Loucy (cell line): Measurements from ENCODE around the gene HOXC4.

ENCODE experiments used
- H2AFZ ChIP-seq: fragments of 200-600 bp; sonication (generic); 2 replicates; pipeline ENCODE4 v1.6.0; 2016; ENCODE audit warnings: antibody characterized with exemption, mild to moderate bottlenecking, low read length, moderate library complexity
- H3F3A ChIP-seq: fragments of 200-600 bp; 2 replicates; pipeline ENCODE4 v1.6.0; 2016; ENCODE audit warnings: antibody characterized with exemption, low read depth, mild to moderate bottlenecking
- H3K27me3 ChIP-seq: fragments of 200-600 bp; sonication (generic); 2 replicates; pipeline ENCODE4 v1.6.1; 2014; ENCODE audit warnings: low read length, mild to moderate bottlenecking; ENCODE audit not compliant: insufficient read depth, poor library complexity, severe bottlenecking
- H3K36me3 ChIP-seq: fragments of 200-600 bp; sonication (generic); 2 replicates; pipeline ENCODE4 v1.6.1; 2016; ENCODE audit warnings: low read length; ENCODE audit not compliant: insufficient read depth
- H3K4me1 ChIP-seq: fragments of 200-600 bp; sonication (generic); 2 replicates; pipeline ENCODE4 v1.5.1; 2014; ENCODE audit warnings: low read length, mild to moderate bottlenecking; ENCODE audit not compliant: insufficient read depth, poor library complexity, severe bottlenecking
- H3K4me2 ChIP-seq: fragments of 200-600 bp; sonication (generic); 2 replicates; pipeline ENCODE4 v1.6.0; 2014; ENCODE audit warnings: antibody characterized with exemption, low read length, low read depth, mild to moderate bottlenecking; ENCODE audit not compliant: poor library complexity, severe bottlenecking
- H3K4me3 ChIP-seq: fragments of 200-600 bp; sonication (generic); 2 replicates; pipeline ENCODE4 v1.5.1; 2014; ENCODE audit warnings: low read length, mild to moderate bottlenecking, mixed read lengths; ENCODE audit not compliant: poor library complexity, severe bottlenecking
- H3K79me2 ChIP-seq: fragments of 200-600 bp; sonication (generic); 2 replicates; pipeline ENCODE4 v1.6.1; 2014; ENCODE audit warnings: low read length; ENCODE audit not compliant: insufficient read depth
- H3K9ac ChIP-seq: fragments of 200-600 bp; sonication (generic); 2 replicates; pipeline ENCODE4 v1.6.0; 2014; ENCODE audit warnings: mild to moderate bottlenecking, low read depth, low read length, moderate library complexity; ENCODE audit not compliant: poor library complexity, severe bottlenecking
- H3K9me2 ChIP-seq: fragments of 200-600 bp; sonication (generic); replicated peaks from 2 replicates; pipeline ENCODE4 v1.6.1; 2016; ENCODE audit warnings: low read depth, low read length, mixed read lengths
- H3K9me3 ChIP-seq: fragments of 200-600 bp; sonication (generic); 2 replicates; pipeline ENCODE4 v1.6.1; 2014; ENCODE audit warnings: mild to moderate bottlenecking, antibody characterized with exemption, low read length, low read depth; ENCODE audit not compliant: insufficient read depth
- H4K20me1 ChIP-seq: fragments of 200-600 bp; sonication (generic); 2 replicates; pipeline ENCODE4 v1.6.0; 2014; ENCODE audit warnings: antibody characterized with exemption, low read length, mild to moderate bottlenecking; ENCODE audit not compliant: insufficient read depth, poor library complexity, severe bottlenecking
- CTCF ChIP-seq: fragments of 200-600 bp; sonication (generic); conservative IDR thresholded peaks from 2 replicates; pipeline ENCODE4 v1.5.1; 2014; ENCODE audit warnings: mild to moderate bottlenecking, antibody characterized with exemption, low read length
- EZH2phosphoT487 ChIP-seq: fragments of 200-600 bp; IDR thresholded peaks from 2 replicates; pipeline ENCODE4 v1.6.1; 2018; ENCODE audit warnings: antibody characterized with exemption, mild to moderate bottlenecking, moderate library complexity, borderline replicate concordance

Gene HOXC4

DNA sequence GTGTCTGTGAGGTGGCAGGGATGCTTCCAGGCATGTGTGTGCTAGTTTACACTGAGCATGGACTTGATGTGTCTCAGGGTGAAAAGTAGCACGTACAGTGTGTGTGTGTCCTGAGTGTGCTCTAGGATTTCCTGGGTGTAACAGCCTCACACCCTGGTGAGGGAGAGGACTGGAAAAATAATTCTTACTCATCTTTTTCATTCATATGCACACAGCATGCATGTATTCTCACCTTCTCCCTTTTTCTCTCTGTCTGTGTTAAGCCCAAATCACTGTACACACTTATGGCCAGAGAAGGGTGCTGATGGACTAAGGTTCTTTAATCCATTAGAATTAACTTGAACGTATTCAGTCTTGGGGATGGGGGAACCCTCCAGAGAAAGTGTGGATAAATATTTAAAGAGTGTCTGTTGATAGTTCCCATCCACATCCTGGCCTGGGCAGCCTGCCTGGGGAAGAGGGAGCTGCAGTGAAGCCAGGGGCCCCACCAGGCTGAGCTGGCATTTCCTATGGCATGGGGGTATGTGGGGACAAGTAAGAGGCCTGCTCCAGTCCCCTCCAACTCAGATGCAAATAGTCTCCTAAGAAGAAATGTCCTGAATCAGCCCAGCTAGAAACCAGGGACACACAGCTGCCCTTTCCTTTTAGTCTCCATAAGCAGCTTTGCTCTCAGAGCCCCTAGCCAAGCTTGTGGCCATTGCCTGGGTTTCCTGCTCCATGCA lies 45.9 kb upstream of the HOXC4 start:
- no peaks in the 10 kb centered on the region for H3K36me3 ChIP-seq
- TF ChIP-seq CTCF: no peak
- no peak for TF ChIP-seq EZH2phosphoT487
- H2AFZ ChIP-seq: no peak overlapping the region
- no peaks in the 10 kb centered on the region for H3F3A ChIP-seq
- no peak overlapping the region for H3K4me3 ChIP-seq
- no peaks in the 10 kb centered on the region for H3K9me3 ChIP-seq
- H3K79me2 ChIP-seq: no peaks in the 10 kb centered on the region
- H4K20me1 ChIP-seq: no peaks in the 10 kb centered on the region
- H3K4me1 ChIP-seq: peaks cover 25% of the 10 kb centered on the region
- H3K9ac ChIP-seq: no peak overlapping the region
- no peak overlapping the region for H3K4me2 ChIP-seq
- no peaks in the 10 kb centered on the region for H3K9me2 ChIP-seq
- no peaks in the 10 kb centered on the region for H3K27me3 ChIP-seq

GRCh38 chr12:54008260-54008552 lies 45.4 kb upstream of the HOXC4 start:
- Histone ChIP-seq H3K9me3 (no peaks in the 10 kb centered on the region), H3F3A (no peaks in the 10 kb centered on the region), H3K79me2 (no peaks in the 10 kb centered on the region), H4K20me1 (no peaks in the 10 kb centered on the region), H3K4me1 (peaks cover 30% of the 10 kb centered on the region), H3K9ac (no peak overlapping the region), H3K4me3 (no peak overlapping the region), H3K36me3 (no peaks in the 10 kb centered on the region), H2AFZ (no peak overlapping the region), H3K4me2 (no peak overlapping the region), H3K27me3 (no peaks in the 10 kb centered on the region), H3K9me2 (no peaks in the 10 kb centered on the region)
- no peak for TF ChIP-seq EZH2phosphoT487
- no peak for TF ChIP-seq CTCF

DNA sequence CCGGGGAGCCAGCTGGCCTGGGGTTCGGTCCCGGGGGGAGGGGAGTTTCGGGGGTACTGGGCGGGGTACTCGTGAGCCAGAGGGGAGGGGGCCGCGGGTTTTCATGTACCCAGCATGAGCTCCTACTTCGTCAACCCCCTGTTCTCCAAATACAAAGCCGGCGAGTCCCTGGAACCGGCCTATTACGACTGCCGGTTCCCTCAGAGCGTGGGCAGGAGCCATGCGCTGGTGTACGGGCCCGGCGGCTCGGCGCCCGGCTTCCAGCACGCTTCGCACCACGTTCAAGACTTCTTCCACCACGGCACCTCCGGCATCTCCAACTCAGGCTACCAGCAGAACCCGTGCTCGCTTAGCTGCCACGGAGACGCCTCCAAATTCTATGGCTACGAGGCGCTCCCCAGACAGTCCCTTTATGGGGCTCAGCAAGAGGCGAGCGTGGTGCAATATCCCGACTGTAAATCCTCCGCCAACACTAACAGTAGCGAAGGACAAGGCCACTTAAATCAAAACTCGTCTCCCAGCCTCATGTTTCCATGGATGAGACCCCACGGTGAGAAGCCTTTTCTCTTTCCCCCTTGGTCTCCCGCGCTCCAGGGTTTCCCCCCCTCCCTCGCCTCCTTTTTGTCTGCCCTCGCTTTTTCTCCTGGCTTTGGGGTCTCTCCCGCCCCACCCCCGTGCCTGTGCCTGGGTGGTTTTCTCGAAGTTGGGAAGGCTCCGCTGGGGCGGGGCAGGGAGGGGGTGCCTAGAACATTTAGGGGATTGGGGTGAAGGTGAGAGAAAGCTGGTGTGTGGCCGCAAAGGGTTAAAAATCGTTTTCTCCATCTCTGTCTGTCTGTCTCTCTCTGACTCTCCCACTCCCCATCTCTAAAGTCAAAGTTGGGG lies 44.2 kb upstream of the HOXC4 start:
- Histone ChIP-seq H3K27me3 (no peaks in the 10 kb centered on the region), H3K79me2 (no peaks in the 10 kb centered on the region), H3K9me3 (no peaks in the 10 kb centered on the region), H3K9ac (no peak overlapping the region), H3K4me2 (no peak overlapping the region), H3K4me3 (no peak overlapping the region), H3K36me3 (no peaks in the 10 kb centered on the region), H3F3A (no peaks in the 10 kb centered on the region), H2AFZ (no peak overlapping the region), H3K9me2 (no peaks in the 10 kb centered on the region), H4K20me1 (no peaks in the 10 kb centered on the region), H3K4me1 (peaks cover 41% of the 10 kb centered on the region)
- no peak for TF ChIP-seq CTCF
- TF ChIP-seq EZH2phosphoT487: no peak
